GM18498 (cell line): ENCODE data around the gene ERC1.
"Not testable (repeated sequence)": the region's sequence is repeated elsewhere in the genome, so short reads cannot be mapped to it uniquely, and the experiment has no call there.

Experiments used
- ATAC-seq: cut with Tn5 transposase; IDR thresholded peaks from one replicate; pipeline ENCODE4 v1.9.1; 2021; ENCODE audit warnings: mild to moderate bottlenecking, moderate library complexity; ENCODE audit not compliant: unreplicated experiment

ERC1 gene

GRCh38 chr12:1069846-1070245 is 78.8 kb downstream of the ERC1 start:
- no peak for ATAC-seq

GRCh38 chr12:1071182-1071581 is 80.2 kb downstream of the ERC1 start:
- no peak for ATAC-seq

GRCh38 chr12:1073652-1074051 is 82.6 kb downstream of the ERC1 start:
- no peak for ATAC-seq

GRCh38 chr12:1077036-1077803 is 86.2 kb downstream of the ERC1 start:
- no peak for ATAC-seq

- no peak for ATAC-seq
Measured at GRCh38 chr12:1078002-1078401, 87.0 kb downstream of the ERC1 start.

- no peak for ATAC-seq
Measured at GRCh38 chr12:1080520-1081223, 89.6 kb downstream of the ERC1 start.

- no peak for ATAC-seq
Measured at GRCh38 chr12:1083151-1083888, 92.3 kb downstream of the ERC1 start.

- ATAC-seq: no peak
Measured at GRCh38 chr12:1083889-1084262, 92.9 kb downstream of the ERC1 start.

- no peak for ATAC-seq
Measured at GRCh38 chr12:1091350-1091749, 100.3 kb downstream of the ERC1 start.

- ATAC-seq: no peak
Measured at GRCh38 chr12:1093166-1093751, 102.2 kb downstream of the ERC1 start.

GRCh38 chr12:1094714-1095113 is 103.7 kb downstream of the ERC1 start:
- no peak for ATAC-seq

GRCh38 chr12:1099158-1099557 is 108.1 kb downstream of the ERC1 start:
- ATAC-seq: peak; percentile 46

GRCh38 chr12:1099618-1100017 is 108.6 kb downstream of the ERC1 start:
- not testable (repeated sequence) for ATAC-seq

GRCh38 chr12:1102115-1102514 is 111.1 kb downstream of the ERC1 start:
- ATAC-seq: no peak

- ATAC-seq: no peak
Measured at GRCh38 chr12:1102791-1103450, 111.9 kb downstream of the ERC1 start.

- no peak for ATAC-seq
Measured at GRCh38 chr12:1103632-1104031, 112.6 kb downstream of the ERC1 start.

- ATAC-seq: no peak
Measured at GRCh38 chr12:1104088-1104800, 113.2 kb downstream of the ERC1 start.

GRCh38 chr12:1107669-1108068 is 116.6 kb downstream of the ERC1 start:
- no peak for ATAC-seq

GRCh38 chr12:1108276-1108675 is 117.3 kb downstream of the ERC1 start:
- peak; percentile 75 for ATAC-seq
